Mucosa of rectum (tissue), 2 donors: ENCODE data around the gene SPRED1.

ENCODE experiments used
- H3K27ac ChIP-seq, 2 donors: one replicate each; pipeline ENCODE4 v1.7.0; 2013; ENCODE audit warnings: inconsistent platforms in 2 of 2, low read depth in 2 of 2, low read length in 2 of 2
- H3K27me3 ChIP-seq, 2 donors: one replicate each; pipeline ENCODE4 v1.7.0; 2013; ENCODE audit warnings: low read length in 2 of 2; ENCODE audit not compliant: control insufficient read depth in 2 of 2, insufficient read depth in 2 of 2
- H3K36me3 ChIP-seq, 2 donors: one replicate each; pipeline ENCODE4 v1.7.0; 2013; ENCODE audit warnings: low read length in 2 of 2; ENCODE audit not compliant: control insufficient read depth in 2 of 2, insufficient read depth in 2 of 2
- H3K4me1 ChIP-seq, 2 donors: one replicate each; pipeline ENCODE4 v1.7.0; 2013; ENCODE audit warnings: low read length in 2 of 2, mild to moderate bottlenecking in 1 of 2; ENCODE audit not compliant: control insufficient read depth in 2 of 2, insufficient read depth in 2 of 2
- H3K4me3 ChIP-seq, 2 donors: one replicate each; pipeline ENCODE4 v1.7.0; 2013; ENCODE audit warnings: low read length in 2 of 2
- H3K9ac ChIP-seq, 2 donors: one replicate each; pipeline ENCODE4 v1.7.0; 2013; ENCODE audit warnings: low read length in 2 of 2, low read depth in 1 of 2, mild to moderate bottlenecking in 1 of 2
- H3K9me3 ChIP-seq, 2 donors: one replicate each; pipeline ENCODE4 v1.7.0; 2013; ENCODE audit warnings: low read length in 2 of 2; ENCODE audit not compliant: control insufficient read depth in 2 of 2
- donor health status: healthy.
- donor health status: Normal muscosa, but diverticular disease.

The SPRED1 gene

GRCh38 chr15:38325648-38325990, 73.0 kb downstream of the SPRED1 start:
- Histone ChIP-seq H3K4me1 (no peaks in the 10 kb centered on the region), H3K27me3 (no peaks in the 10 kb centered on the region), H3K36me3 (peaks cover 19 to 24% of the 10 kb centered on the region in 2 donors), H3K4me3 (no peak overlapping the region), H3K27ac (no peak overlapping the region), H3K9ac (no peak overlapping the region), H3K9me3 (no peaks in the 10 kb centered on the region)

- no peak overlapping the region for H3K27ac ChIP-seq
- H3K9ac ChIP-seq, result no peak overlapping the region
- peaks cover under 1 to 6% of the 10 kb centered on the region in 2 donors for H3K36me3 ChIP-seq
- no peaks in the 10 kb centered on the region for H3K27me3 ChIP-seq
- no peaks in the 10 kb centered on the region for H3K4me1 ChIP-seq
- H3K4me3 ChIP-seq, result no peak overlapping the region
- H3K9me3 ChIP-seq, result no peaks in the 10 kb centered on the region
Observed at GRCh38 chr15:38332711-38333110, 80.1 kb downstream of the SPRED1 start.

- no peak overlapping the region for H3K4me3 ChIP-seq
- no peak overlapping the region for H3K9ac ChIP-seq
- no peaks in the 10 kb centered on the region for H3K4me1 ChIP-seq
- H3K27ac ChIP-seq, result no peak overlapping the region
- peaks cover 0 to 6% of the 10 kb centered on the region in 2 donors for H3K36me3 ChIP-seq
- H3K9me3 ChIP-seq, result no peaks in the 10 kb centered on the region
- no peaks in the 10 kb centered on the region for H3K27me3 ChIP-seq
Observed at GRCh38 chr15:38335116-38335515, 82.5 kb downstream of the SPRED1 start.

GRCh38 chr15:38344351-38344750, 91.7 kb downstream of the SPRED1 start:
- no peaks in the 10 kb centered on the region for H3K4me1 ChIP-seq
- no peak overlapping the region for H3K9ac ChIP-seq
- H3K27ac ChIP-seq, result no peak overlapping the region
- H3K9me3 ChIP-seq, result no peaks in the 10 kb centered on the region
- no peak overlapping the region for H3K4me3 ChIP-seq
- no peaks in the 10 kb centered on the region for H3K27me3 ChIP-seq
- H3K36me3 ChIP-seq, result peaks cover 6 to 7% of the 10 kb centered on the region in 2 donors

GRCh38 chr15:38349251-38349650, 96.6 kb downstream of the SPRED1 start:
- H3K27ac ChIP-seq, result no peak overlapping the region
- H3K9me3 ChIP-seq, result no peaks in the 10 kb centered on the region

GRCh38 chr15:38351466-38351865, 98.8 kb downstream of the SPRED1 start:
- Histone ChIP-seq H3K4me3 (no peak overlapping the region), H3K4me1 (no peaks in the 10 kb centered on the region), H3K9me3 (no peaks in the 10 kb centered on the region), H3K27ac (no peak overlapping the region), H3K36me3 (peaks cover 14 to 16% of the 10 kb centered on the region in 2 donors), H3K9ac (no peak overlapping the region), H3K27me3 (no peaks in the 10 kb centered on the region)

More at GRCh38 chr15:38349251-38349650, 96.6 kb downstream of the SPRED1 start:
- Histone ChIP-seq H3K9ac (no peak overlapping the region), H3K4me3 (no peak overlapping the region), H3K4me1 (no peaks in the 10 kb centered on the region), H3K36me3 (peaks cover 18 to 20% of the 10 kb centered on the region in 2 donors), H3K27me3 (no peaks in the 10 kb centered on the region)

- no peaks in the 10 kb centered on the region for H3K4me1 ChIP-seq
Observed at GRCh38 chr15:38354315-38354929, 101.8 kb downstream of the SPRED1 start.

GRCh38 chr15:38362355-38362754, 109.7 kb downstream of the SPRED1 start:
- Histone ChIP-seq H3K9me3 (no peaks in the 10 kb centered on the region), H3K27me3 (no peaks in the 10 kb centered on the region), H3K27ac (no peak overlapping the region), H3K4me3 (no peak overlapping the region), H3K4me1 (no peaks in the 10 kb centered on the region), H3K36me3 (no peaks in the 10 kb centered on the region), H3K9ac (no peak overlapping the region)

More at GRCh38 chr15:38354315-38354929, 101.8 kb downstream of the SPRED1 start:
- Histone ChIP-seq H3K27ac (no peak overlapping the region), H3K9ac (no peak overlapping the region), H3K36me3 (peaks cover 11 to 14% of the 10 kb centered on the region in 2 donors), H3K4me3 (no peak overlapping the region), H3K9me3 (no peaks in the 10 kb centered on the region), H3K27me3 (no peaks in the 10 kb centered on the region)

- no peak overlapping the region for H3K4me3 ChIP-seq
- no peak overlapping the region for H3K27ac ChIP-seq
- no peaks in the 10 kb centered on the region for H3K36me3 ChIP-seq
- H3K9me3 ChIP-seq, result no peaks in the 10 kb centered on the region
- H3K27me3 ChIP-seq, result no peaks in the 10 kb centered on the region
- H3K4me1 ChIP-seq, result no peaks in the 10 kb centered on the region
- no peak overlapping the region for H3K9ac ChIP-seq
Observed at GRCh38 chr15:38367476-38367875, 114.8 kb downstream of the SPRED1 start.

- Histone ChIP-seq H3K9me3 (no peaks in the 10 kb centered on the region), H3K27me3 (no peaks in the 10 kb centered on the region), H3K4me3 (no peak overlapping the region), H3K9ac (no peak overlapping the region), H3K36me3 (no peaks in the 10 kb centered on the region), H3K27ac (no peak overlapping the region), H3K4me1 (no peaks in the 10 kb centered on the region)
Observed at GRCh38 chr15:38369936-38370478, 117.4 kb downstream of the SPRED1 start.
